Omental fat pad (tissue), 4 donors: ENCODE measurements around the gene NIPSNAP2. TPM values are rescaled to one million over a fixed set of nuclear protein-coding genes. Genes with fewer than 3 reads are reported as not detected.
"Not testable (repeated sequence)": the region's sequence is repeated elsewhere in the genome, so short reads cannot be mapped to it uniquely, and the experiment has no call there.

Experiments used
- ATAC-seq: fragments of 150-250 bp; one replicate; pipeline ENCODE4 v1.9.1; 2016; ENCODE audit warnings: mild to moderate bottlenecking, moderate library complexity; ENCODE audit not compliant: low FRiP score
- DNase-seq: peaks from one replicate; pipeline ENCODE4 v3.0.0-alpha.2; 2019; ENCODE audit warnings: low spot score
- total RNA-seq, 4 donors: library from RNA; depleted of rRNA; stranded (reverse); fragments of >200 nt; gene quantifications; one replicate each; pipeline ENCODE4 v1.1.0, GENCODE V29; 2016
- TF ChIP-seq, protein P1 (sequence below), 3 donors: fragments of 450-650 bp; IDR thresholded peaks; one replicate each; pipeline ENCODE4 v1.5.1; 2016 to 2017; ENCODE audit warnings: antibody characterized with exemption in 3 of 3, mild to moderate bottlenecking in 3 of 3, moderate library complexity in 2 of 3

Gene NIPSNAP2
- total RNA-seq, 4 donors from 2014 or later: 43.6 to 73.3 (median 67.2) TPM

DNA sequence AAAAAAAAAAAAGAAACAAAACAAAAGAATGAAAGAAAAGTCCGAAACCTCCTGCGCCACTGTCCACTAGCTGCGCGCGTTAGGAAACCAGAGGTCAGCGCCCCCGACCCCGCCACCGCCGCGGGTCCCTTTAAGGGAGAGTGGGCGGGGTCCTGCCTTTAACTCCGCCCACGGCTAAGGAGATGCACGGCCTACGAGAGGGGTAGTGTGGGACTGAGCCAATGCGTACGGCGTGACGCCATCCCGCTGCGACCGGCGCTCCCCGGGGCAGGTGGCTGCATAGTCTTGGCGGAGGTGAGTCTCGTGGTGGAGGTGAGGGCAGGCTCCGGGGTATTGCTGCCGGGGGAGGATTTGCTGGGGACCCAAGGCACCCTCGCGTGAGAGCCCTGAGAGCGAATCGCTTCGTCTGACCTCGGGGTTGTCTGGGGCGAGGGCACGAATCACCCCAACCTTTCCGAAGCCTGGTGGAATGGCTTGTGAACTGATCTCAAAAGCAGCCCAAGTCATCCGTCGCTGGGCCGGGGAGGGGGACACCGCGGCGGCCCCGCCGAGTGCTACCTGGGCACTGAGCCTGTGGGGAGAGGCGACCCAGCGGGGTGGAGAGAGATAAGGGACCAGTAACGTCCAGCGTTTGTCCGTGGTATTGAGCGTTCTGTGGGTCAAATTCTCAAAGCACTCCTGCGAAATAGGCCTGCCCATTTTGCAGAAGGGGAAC is 12.6 kb upstream of the NIPSNAP2 start, which contains the start of gene MRPS17:
Gene MRPS17 (plus strand): TSS at position 241 of the 715 bp plus-strand sequence. CDS start 1,319 bp downstream, outside the sequence.
- TF ChIP-seq, protein P1, sequence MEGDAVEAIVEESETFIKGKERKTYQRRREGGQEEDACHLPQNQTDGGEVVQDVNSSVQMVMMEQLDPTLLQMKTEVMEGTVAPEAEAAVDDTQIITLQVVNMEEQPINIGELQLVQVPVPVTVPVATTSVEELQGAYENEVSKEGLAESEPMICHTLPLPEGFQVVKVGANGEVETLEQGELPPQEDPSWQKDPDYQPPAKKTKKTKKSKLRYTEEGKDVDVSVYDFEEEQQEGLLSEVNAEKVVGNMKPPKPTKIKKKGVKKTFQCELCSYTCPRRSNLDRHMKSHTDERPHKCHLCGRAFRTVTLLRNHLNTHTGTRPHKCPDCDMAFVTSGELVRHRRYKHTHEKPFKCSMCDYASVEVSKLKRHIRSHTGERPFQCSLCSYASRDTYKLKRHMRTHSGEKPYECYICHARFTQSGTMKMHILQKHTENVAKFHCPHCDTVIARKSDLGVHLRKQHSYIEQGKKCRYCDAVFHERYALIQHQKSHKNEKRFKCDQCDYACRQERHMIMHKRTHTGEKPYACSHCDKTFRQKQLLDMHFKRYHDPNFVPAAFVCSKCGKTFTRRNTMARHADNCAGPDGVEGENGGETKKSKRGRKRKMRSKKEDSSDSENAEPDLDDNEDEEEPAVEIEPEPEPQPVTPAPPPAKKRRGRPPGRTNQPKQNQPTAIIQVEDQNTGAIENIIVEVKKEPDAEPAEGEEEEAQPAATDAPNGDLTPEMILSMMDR (IDR thresholded peaks at IDR 0.05): no peak
- ATAC-seq (peak; percentile 100), DNase-seq (peak; percentile 80)

GRCh38 chr7:55952352-55952671 is 12.1 kb upstream of the NIPSNAP2 start:
- ATAC-seq, DNase-seq: not testable (repeated sequence)

DNA sequence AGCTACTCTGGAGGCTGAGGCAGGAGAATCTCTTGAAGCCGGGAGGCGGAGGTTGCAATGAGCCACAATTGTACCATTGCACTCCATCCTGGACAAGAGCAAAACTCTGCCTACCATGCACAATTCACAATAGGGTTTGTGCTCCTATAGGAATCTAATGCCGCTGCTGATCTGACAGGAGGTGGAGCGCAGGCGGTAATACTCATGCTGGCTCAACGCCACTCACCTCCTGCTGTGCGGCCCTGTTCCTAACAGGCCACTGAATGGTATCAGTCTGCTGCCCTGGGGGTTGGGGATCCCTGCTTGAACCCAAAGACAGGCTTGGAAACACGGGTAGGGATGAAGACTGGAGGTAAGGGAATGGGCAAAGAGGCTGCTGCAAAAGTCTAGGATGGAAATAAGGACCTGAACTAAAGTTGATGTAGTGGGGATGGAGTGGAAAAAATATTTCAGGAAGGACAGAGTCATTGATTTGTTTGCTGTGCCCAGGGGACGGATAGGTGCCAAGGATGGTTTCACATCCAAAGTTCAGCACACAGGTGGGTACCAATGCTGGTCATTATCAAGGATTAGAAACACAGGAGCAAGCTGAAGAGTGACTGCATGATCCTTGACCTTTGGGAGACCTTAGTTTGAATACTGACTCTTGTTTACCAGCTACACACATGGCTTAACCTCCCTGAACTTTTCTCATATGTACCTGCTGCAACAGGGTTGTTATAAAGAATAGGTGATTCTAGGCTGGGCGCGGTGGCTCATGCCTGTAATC is 10.5 kb upstream of the NIPSNAP2 start:
- DNase-seq: no peak
- TF ChIP-seq, protein P1 (IDR thresholded peaks at IDR 0.05): no peak
- ATAC-seq: no peak

DNA sequence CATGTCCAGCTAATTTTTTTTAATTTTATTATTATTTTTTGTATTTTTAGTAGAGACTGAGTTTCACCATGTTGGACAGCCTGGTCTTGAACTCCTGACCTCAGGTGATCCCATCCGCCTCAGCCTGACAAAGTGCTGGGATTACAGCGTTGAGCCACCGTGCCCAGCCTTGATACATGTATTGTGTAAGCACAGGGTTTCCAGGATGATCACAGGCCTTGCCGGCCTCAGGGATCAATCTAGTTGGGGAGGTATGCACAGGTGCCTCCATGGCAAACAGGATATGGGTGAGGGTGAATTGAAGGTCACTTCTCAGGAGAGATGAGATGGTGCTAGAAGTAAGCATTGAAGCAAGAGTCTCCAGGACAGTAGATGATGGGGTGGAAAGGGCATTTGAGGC is 7.2 kb upstream of the NIPSNAP2 start:
- DNase-seq: no peak
- no peak for ATAC-seq
- TF ChIP-seq, protein P1 (IDR thresholded peaks at IDR 0.05): no peak

GRCh38 chr7:55962014-55962413 is 2.4 kb upstream of the NIPSNAP2 start:
- DNase-seq (no peak), ATAC-seq (no peak)
- TF ChIP-seq, protein P1 (IDR thresholded peaks at IDR 0.05): no peak

- no peak for ATAC-seq
- no peak for DNase-seq
- TF ChIP-seq, protein P1 (IDR thresholded peaks at IDR 0.05): no peak
Observed at GRCh38 chr7:55963584-55964168, 709 bp upstream of the NIPSNAP2 start.

DNA sequence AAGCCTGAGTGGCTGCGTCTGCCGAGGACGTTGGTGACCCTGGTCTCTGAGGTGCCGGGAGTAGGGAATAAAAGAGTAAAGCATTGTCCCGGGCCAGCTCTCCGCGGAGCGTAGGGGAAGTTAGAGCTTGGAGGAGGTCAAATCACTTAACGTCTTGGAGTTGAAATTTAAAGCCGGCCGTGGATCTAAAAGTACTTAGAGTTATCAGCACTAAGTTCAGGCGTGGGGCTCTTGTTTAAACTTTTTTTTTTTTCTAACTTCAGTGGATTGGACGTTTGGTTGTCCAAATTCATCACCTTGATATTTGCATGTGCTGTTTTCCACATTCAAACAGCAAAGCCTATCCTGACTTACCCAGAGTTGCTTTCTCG is 700 bp downstream of the NIPSNAP2 start:
- ATAC-seq (no peak), DNase-seq (no peak)
- TF ChIP-seq, protein P1 (IDR thresholded peaks at IDR 0.05): no peak
